B cell (primary cell): ENCODE measurements around the gene CISD2.
"Not testable (repeated sequence)": the region's sequence is repeated elsewhere in the genome, so short reads cannot be mapped to it uniquely, and the experiment has no call there.

Experiments used
- CTCF ChIP-seq: fragments of 200-600 bp; IDR thresholded peaks from one replicate; pipeline ENCODE4 v1.8.0; 2022; ENCODE audit warnings: antibody characterized with exemption, mild to moderate bottlenecking
- EZH2 ChIP-seq: IDR thresholded peaks from 2 replicates; pipeline ENCODE4 v1.6.1; 2012; ENCODE audit warnings: borderline replicate concordance, low read depth, mild to moderate bottlenecking, moderate library complexity, low read length; ENCODE audit not compliant: insufficient read depth, poor library complexity, severe bottlenecking

GRCh38 chr4:102877477-102878106 lies 8.8 kb downstream of the CISD2 start:
- not testable (repeated sequence) for TF ChIP-seq EZH2, CTCF
